DMS 273 (cell line): ENCODE data around the gene PISD.

ENCODE experiments used
- DNase-seq: peaks from one replicate; lab custom pipeline; 2025; ENCODE audit not compliant: unreplicated experiment; lab: John Stamatoyannopoulos, UW

Gene PISD

DNA sequence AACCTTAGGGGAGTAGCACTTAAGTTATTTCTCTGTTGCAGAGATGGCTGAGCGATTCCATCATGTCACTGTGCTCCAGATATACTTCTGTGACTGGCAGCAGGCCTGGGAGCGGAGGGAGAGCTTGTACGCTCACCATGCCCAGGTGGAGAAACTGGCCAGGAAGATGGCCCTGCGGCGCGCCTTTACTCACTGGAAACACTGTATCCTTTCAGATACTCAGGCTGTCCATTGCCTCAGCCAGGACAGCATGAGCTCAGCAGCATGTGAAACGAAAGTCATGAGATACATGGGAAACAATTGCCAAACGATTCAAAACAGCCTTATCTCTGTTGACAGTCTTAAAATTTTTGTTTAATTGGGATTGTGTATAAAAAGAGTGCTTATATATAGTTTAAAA is 86.8 kb downstream of the PISD start:
- DNase-seq, result no peak

DNA sequence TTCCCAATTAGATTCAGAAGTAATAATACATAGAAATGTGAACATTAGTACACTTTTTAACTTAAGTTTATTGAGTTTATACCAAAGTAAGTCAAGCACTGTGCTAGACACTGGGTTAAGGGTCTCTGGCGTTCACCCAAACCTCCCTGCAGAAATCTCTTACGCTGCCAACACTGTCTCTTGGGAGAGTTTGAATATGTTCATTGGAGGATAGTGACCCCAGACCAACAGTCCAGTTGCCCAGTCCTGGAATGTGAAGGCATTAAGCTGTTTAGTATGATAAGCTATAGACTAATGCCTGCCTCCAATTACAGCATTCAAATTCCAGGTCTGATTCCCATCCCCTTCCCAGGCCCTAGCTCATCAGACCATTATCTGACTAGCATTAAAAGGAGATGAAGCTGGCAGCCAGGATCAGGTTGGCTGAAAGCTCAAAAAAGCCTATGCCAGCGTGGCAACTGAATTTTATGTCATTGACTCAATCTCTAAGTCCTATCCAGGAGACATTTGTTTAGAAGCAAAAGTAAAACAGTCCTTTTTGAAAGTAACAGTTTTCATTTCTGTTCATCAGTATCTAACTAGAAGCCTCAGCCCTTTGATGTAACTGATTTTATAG is 87.9 kb downstream of the PISD start:
- DNase-seq, result no peak

DNA sequence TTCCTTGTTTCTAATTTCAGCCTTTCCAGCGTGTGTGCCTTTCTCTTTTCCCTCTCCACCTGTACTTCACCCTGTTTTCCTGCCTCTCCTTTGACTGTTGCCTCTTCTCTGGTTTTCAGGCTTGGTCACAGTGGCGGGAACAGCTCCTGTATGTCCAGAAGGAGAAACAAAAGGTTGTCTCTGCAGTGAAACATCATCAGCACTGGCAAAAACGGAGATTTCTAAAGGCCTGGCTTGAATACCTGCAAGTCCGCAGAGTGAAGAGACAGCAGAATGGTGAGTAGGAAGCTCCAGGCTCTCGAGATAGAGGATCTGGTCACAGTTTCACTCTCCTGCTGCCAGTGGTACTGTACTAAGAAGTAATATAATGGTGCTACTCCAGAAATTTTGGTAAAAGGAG is 89.1 kb downstream of the PISD start:
- DNase-seq, result no peak

DNA sequence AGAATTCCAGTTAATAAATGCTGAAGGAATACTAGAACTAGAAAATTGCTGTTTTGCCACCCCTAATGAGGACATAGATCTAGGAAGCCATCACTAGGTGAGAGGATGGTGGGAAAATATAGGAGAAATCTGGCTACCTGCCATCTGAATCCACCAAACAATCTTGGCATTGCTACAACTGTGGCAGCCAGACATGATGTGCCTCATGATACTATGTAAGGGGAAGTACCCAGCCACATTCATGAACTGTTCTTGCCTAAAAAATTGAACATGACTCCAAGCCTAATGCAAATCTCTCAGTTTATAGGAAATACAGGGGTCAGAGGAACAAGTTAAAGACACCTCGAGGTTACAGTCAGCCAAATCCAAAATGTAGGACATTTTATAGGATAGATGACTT is 92.9 kb downstream of the PISD start:
- peak; percentile 38 for DNase-seq
